ENCODE results near the gene DYRK3. TPM values are rescaled to one million over a fixed set of nuclear protein-coding genes. Genes with fewer than 3 reads are reported as not detected.

DYRK3 gene
- total and polyA plus RNA-seq, 2 of the 8 experiments (the other 6 are each of a cell fraction or from before 2014, with no cell fraction given): 2.1 to 8.5 TPM

DNA sequence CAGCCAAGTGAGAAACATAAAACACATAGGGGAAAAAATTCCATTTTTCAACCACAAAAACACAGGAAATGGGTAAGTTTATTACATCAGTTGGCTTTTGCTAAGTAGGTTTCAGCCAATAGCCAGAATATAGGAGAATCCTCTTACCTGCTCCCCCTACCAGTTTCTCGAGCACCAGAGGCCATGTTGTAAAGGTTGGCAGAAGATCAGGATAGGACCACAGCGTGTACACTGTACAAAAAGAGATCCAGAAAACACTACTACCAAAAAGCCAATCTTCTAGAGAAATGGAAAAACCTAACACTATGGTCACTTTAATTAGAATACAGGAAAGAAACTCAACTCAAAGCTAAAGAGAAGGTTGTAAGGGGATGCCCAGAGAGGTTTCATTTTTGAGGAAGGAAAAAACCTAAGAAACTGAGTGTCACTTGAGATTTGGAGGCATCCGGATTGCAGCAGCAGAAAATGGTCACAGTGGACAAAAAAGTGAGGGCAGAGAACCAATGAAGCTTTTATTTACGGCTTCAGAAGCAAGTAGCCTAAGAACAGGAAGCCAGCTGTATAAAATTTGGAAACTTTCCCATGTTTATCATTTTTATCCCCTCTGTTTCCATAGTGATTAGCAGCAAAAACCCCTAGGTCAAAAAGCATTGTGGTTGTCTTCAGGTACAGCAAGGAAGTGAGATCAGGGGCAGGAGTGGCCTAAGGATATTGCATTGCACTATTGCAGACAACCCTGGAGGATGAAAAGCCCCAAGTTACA lies 25.9 kb upstream of the DYRK3 start:
- Histone ChIP-seq H2BK120ac (replicated peaks; ENCODE audit: low read depth, low read length) (no peak overlapping the region), H3K4me3 (ENCODE audit: extremely low read depth in 1 of 4, insufficient read depth in 2 of 4, low read depth in 3 of 4, low read length in 4 of 4) (no peak overlapping the region), H2BK12ac (ENCODE audit: low read depth, low read length) (no peak overlapping the region), H3K79me1 (ENCODE audit: low read depth, low read length) (peaks cover 4% of the 10 kb centered on the region; the same call in 1 of the 2 replicates), H3K4ac (replicated peaks; ENCODE audit: insufficient read length, low read depth, low read length) (no peak overlapping the region), H4K91ac (replicated peaks; ENCODE audit: insufficient read length, low read length) (no peak overlapping the region), H4K5ac (ENCODE audit: insufficient read length, low read depth, low read length) (no peak overlapping the region), H4K8ac (ENCODE audit: extremely low read depth, insufficient read depth, low read length) (no peak overlapping the region), H3K9me3 (ENCODE audit: insufficient read depth in 2 of 2, low read depth in 1 of 2, low read length in 1 of 2) (no peaks in the 10 kb centered on the region), H3K23ac (ENCODE audit: insufficient read length) (no peak overlapping the region), H4K20me1 (replicated peaks in 1 of 2; ENCODE audit: control insufficient read depth in 1 of 2, insufficient read depth in 2 of 2, low read length in 2 of 2) (peaks cover 0 to 1% of the 10 kb centered on the region in 2 experiments), H2BK20ac (ENCODE audit: low read length) (no peak overlapping the region), H3K36me3 (ENCODE audit: control insufficient read depth in 2 of 4, insufficient read depth in 4 of 4, low read length in 3 of 4) (peaks cover 0 to 7% (median 1%) of the 10 kb centered on the region in 4 experiments; a peak in 4 of 8 replicates), H2AK5ac (ENCODE audit: low read depth, low read length) (no peak overlapping the region), H2BK5ac (ENCODE audit: low read depth, low read length) (no peak overlapping the region), H3K14ac (ENCODE audit: insufficient read length) (no peak overlapping the region), H3K4me1 (replicated peaks in 1 of 4; ENCODE audit: control insufficient read depth in 3 of 4, insufficient read depth in 4 of 4, low read length in 3 of 4) (peaks cover 0 to 6% (median 4%) of the 10 kb centered on the region in 4 experiments; a peak in 5 of 7 replicates), H2BK15ac (ENCODE audit: low read length) (no peak overlapping the region), H3K23me2 (ENCODE audit: low read depth, low read length) (no peaks in the 10 kb centered on the region; the same call in 1 of the 2 replicates), H3K27me3 (replicated peaks in 1 of 4; ENCODE audit: control insufficient read depth in 3 of 4, extremely low read depth in 1 of 4, insufficient read depth in 3 of 4, low read length in 3 of 4) (no peaks in the 10 kb centered on the region; a peak in 1 of 7 replicates), H3K79me2 (ENCODE audit: control insufficient read depth in 1 of 2, insufficient read depth in 2 of 2, low read length in 2 of 2) (peaks cover 0 to 7% of the 10 kb centered on the region in 2 experiments; a peak in 1 of 4 replicates), H3K4me2 (ENCODE audit: insufficient read depth in 1 of 2, low read depth in 2 of 2, low read length in 2 of 2) (no peak overlapping the region), H3K18ac (ENCODE audit: extremely low read depth, low read length) (no peak overlapping the region), H2AFZ (ENCODE audit: low read length) (no peak overlapping the region), H3K9ac (replicated peaks in 1 of 4; ENCODE audit: extremely low read depth in 1 of 4, low read depth in 3 of 4, low read length in 3 of 4) (no peak overlapping the region), H3K27ac (ENCODE audit: low read depth, low read length) (no peak overlapping the region), H3K56ac (replicated peaks; ENCODE audit: insufficient read length, low read depth, low read length) (no peak overlapping the region)
- ChIA-PET POLR2A (ENCODE audit: partially characterized antibody) (interaction anchor here (0.8 to 2.2 kb wide), 4 partner anchors 11 to 139 kb away, joined by 3 to 5 read pairs (median 3); partner anchors contain the start of gene IKBKE), CTCF (ENCODE audit: partially characterized antibody) (interaction anchor here (0.5 to 11.0 kb wide), 30 partner anchors 9 to 378 kb away, joined by 3 to 140 read pairs (median 3); partner anchors contain the start of genes DYRK3, IL20 and RASSF5)
- FAIRE-seq (no peak), DNase-seq (ENCODE audit: low read depth in 1 of 2, low spot score in 2 of 2) (no peak)
- no peak for TF ChIP-seq RNF2 (IDR thresholded peaks at IDR 0.05; ENCODE audit: borderline replicate concordance, low read depth, low read length, missing control alignments, poor library complexity, severe bottlenecking)
- TF ChIP-seq BRCA1 (IDR thresholded peaks at IDR 0.05; ENCODE audit: low read depth, low read length): no peak
- TF ChIP-seq TBP (IDR thresholded peaks at IDR 0.05; ENCODE audit: low read depth, low read length): no peak
- no peak for TF ChIP-seq POU5F1 (IDR thresholded peaks at IDR 0.05; ENCODE audit: low read depth, low read length)
- 86% methylated on average over 4 of the region's 4 CpGs; no CpG with 5 or more reads in 1 of the 2 experiments for WGBS, 2 experiments (ENCODE audit: extremely low coverage in 1 of 2, insufficient coverage in 1 of 2, insufficient read length in 1 of 2, insufficient replicate concordance in 2 of 2, low coverage in 1 of 2, low lambda C conversion rate in 2 of 2, missing lambda C conversion rate in 1 of 2)

All from H1 (cell line).